ENCODE data around the gene REV3L.

GRCh38 chr6:111444794-111445193, 38.2 kb downstream of the REV3L start:
- no peak for TF ChIP-seq CTCF (IDR thresholded peaks at IDR 0.05 in 4 of 5, conservative IDR thresholded peaks at IDR 0.05 in 1 of 5)
- no peak for TF ChIP-seq POLR2A (IDR thresholded peaks at IDR 0.05)

Data from gastrocnemius medialis (tissue), 4 donors.